ENCODE data around the gene HOMER1. TPM values are rescaled to one million over a fixed set of nuclear protein-coding genes. Genes with fewer than 3 reads are reported as not detected.
A peak's percentile ranks its signal among the peaks of the same experiment; 100 is the strongest.

Gene HOMER1
- total and polyA plus RNA-seq, 2 experiments from 2014 or later: 26.3 to 28.0 TPM

- peaks cover 14% of the 10 kb centered on the region for H3K4me1 ChIP-seq (ENCODE audit: low read depth)
- DNase-seq (ENCODE audit: low read depth in 1 of 2, low spot score in 1 of 2): no peak
- no peaks in the 10 kb centered on the region for H3K27me3 ChIP-seq
- TF ChIP-seq CTCF (IDR thresholded peaks at IDR 0.05; ENCODE audit: low read depth, low read length): no peak
- no peak overlapping the region for H3K4me3 ChIP-seq
- no peak overlapping the region for H3K27ac ChIP-seq
- no peaks in the 10 kb centered on the region for H3K9me3 ChIP-seq (ENCODE audit: low read depth)
- H3K36me3 ChIP-seq: no peaks in the 10 kb centered on the region
Observed at GRCh38 chr5:79487251-79487650, 26.7 kb downstream of the HOMER1 start.

GRCh38 chr5:79486116-79486515 is 27.8 kb downstream of the HOMER1 start:
- TF ChIP-seq CTCF (IDR thresholded peaks at IDR 0.05; ENCODE audit: low read depth, low read length): no peak
- Histone ChIP-seq H3K4me1 (ENCODE audit: low read depth) (peaks cover 23% of the 10 kb centered on the region), H3K27ac (no peak overlapping the region), H3K36me3 (no peaks in the 10 kb centered on the region), H3K4me3 (no peak overlapping the region), H3K27me3 (no peaks in the 10 kb centered on the region), H3K9me3 (ENCODE audit: low read depth) (no peaks in the 10 kb centered on the region)
- no peak for DNase-seq (ENCODE audit: low read depth in 1 of 2, low spot score in 1 of 2)

GRCh38 chr5:79484731-79485130 is 29.2 kb downstream of the HOMER1 start:
- Histone ChIP-seq H3K27ac (no peak overlapping the region), H3K36me3 (no peaks in the 10 kb centered on the region), H3K9me3 (ENCODE audit: low read depth) (no peaks in the 10 kb centered on the region), H3K4me1 (ENCODE audit: low read depth) (peaks cover 37% of the 10 kb centered on the region), H3K4me3 (no peak overlapping the region), H3K27me3 (no peaks in the 10 kb centered on the region)
- TF ChIP-seq CTCF (IDR thresholded peaks at IDR 0.05; ENCODE audit: low read depth, low read length): no peak
- peak in 1 of 2 donors; percentile 77 for DNase-seq (ENCODE audit: low read depth in 1 of 2, low spot score in 1 of 2)

GRCh38 chr5:79481574-79481973 is 32.4 kb downstream of the HOMER1 start:
- peaks cover 24% of the 10 kb centered on the region for H3K4me1 ChIP-seq (ENCODE audit: low read depth)
- H3K36me3 ChIP-seq: no peaks in the 10 kb centered on the region
- no peaks in the 10 kb centered on the region for H3K27me3 ChIP-seq
- DNase-seq (ENCODE audit: low read depth in 1 of 2, low spot score in 1 of 2): peak in 1 of 2 donors; percentile 14
- H3K9me3 ChIP-seq (ENCODE audit: low read depth): no peaks in the 10 kb centered on the region
- TF ChIP-seq CTCF (IDR thresholded peaks at IDR 0.05; ENCODE audit: low read depth, low read length): no peak
- H3K4me3 ChIP-seq: no peak overlapping the region
- peak overlapping the region; percentile 94 for H3K27ac ChIP-seq

- no peak for DNase-seq (ENCODE audit: low read depth in 1 of 2, low spot score in 1 of 2)
- Histone ChIP-seq H3K27me3 (no peaks in the 10 kb centered on the region), H3K27ac (peak overlapping the region; percentile 94), H3K9me3 (ENCODE audit: low read depth) (no peaks in the 10 kb centered on the region), H3K4me3 (no peak overlapping the region), H3K36me3 (no peaks in the 10 kb centered on the region), H3K4me1 (ENCODE audit: low read depth) (peaks cover 24% of the 10 kb centered on the region)
- no peak for TF ChIP-seq CTCF (IDR thresholded peaks at IDR 0.05; ENCODE audit: low read depth, low read length)
Observed at GRCh38 chr5:79480991-79481390, 32.9 kb downstream of the HOMER1 start.

- Histone ChIP-seq H3K4me3 (no peak overlapping the region), H3K27ac (no peak overlapping the region), H3K36me3 (no peaks in the 10 kb centered on the region), H3K9me3 (ENCODE audit: low read depth) (no peaks in the 10 kb centered on the region), H3K27me3 (no peaks in the 10 kb centered on the region), H3K4me1 (ENCODE audit: low read depth) (peaks cover 18% of the 10 kb centered on the region)
- TF ChIP-seq CTCF (IDR thresholded peaks at IDR 0.05; ENCODE audit: low read depth, low read length): no peak
- DNase-seq (ENCODE audit: low read depth in 1 of 2, low spot score in 1 of 2): no peak
Observed at GRCh38 chr5:79475152-79475466, 38.8 kb downstream of the HOMER1 start.
